HG03442 (cell line): ENCODE results near the gene NEUROG1.

ENCODE experiments used
- ATAC-seq: cut with Tn5 transposase; IDR thresholded peaks from one replicate; pipeline ENCODE4 v1.9.1; 2021; ENCODE audit warnings: mild to moderate bottlenecking, moderate library complexity; ENCODE audit not compliant: unreplicated experiment

Gene NEUROG1

GRCh38 chr5:135535820-135536801, at the start of gene NEUROG1:
Gene NEUROG1 (minus strand): TSS chr5:135535964. CDS start chr5:135535690, 274 bp downstream.
- ATAC-seq = no peak

GRCh38 chr5:135584918-135585317, 49.2 kb upstream of the NEUROG1 start:
- no peak for ATAC-seq

GRCh38 chr5:135584276-135584675, 48.5 kb upstream of the NEUROG1 start:
- no peak for ATAC-seq

GRCh38 chr5:135582099-135582781, 46.5 kb upstream of the NEUROG1 start:
- no peak for ATAC-seq

- ATAC-seq = no peak
Observed at GRCh38 chr5:135578685-135579341, 43.0 kb upstream of the NEUROG1 start, which contains the start of gene CXCL14. Gene CXCL14 (minus strand): TSS chr5:135578991. CDS start chr5:135578778, 213 bp downstream.

- ATAC-seq = no peak
Observed at GRCh38 chr5:135578305-135578684, 42.5 kb upstream of the NEUROG1 start.

GRCh38 chr5:135577421-135577820, 41.7 kb upstream of the NEUROG1 start:
- no peak for ATAC-seq

- no peak for ATAC-seq
Observed at GRCh38 chr5:135576075-135576599, 40.4 kb upstream of the NEUROG1 start.

- ATAC-seq = no peak
Observed at GRCh38 chr5:135574493-135574892, 38.7 kb upstream of the NEUROG1 start.

GRCh38 chr5:135571902-135572301, 36.1 kb upstream of the NEUROG1 start:
- no peak for ATAC-seq

GRCh38 chr5:135571066-135571609, 35.4 kb upstream of the NEUROG1 start:
- ATAC-seq = no peak

GRCh38 chr5:135570453-135570764, 34.6 kb upstream of the NEUROG1 start:
- no peak for ATAC-seq

- no peak for ATAC-seq
Observed at GRCh38 chr5:135569755-135570452, 34.1 kb upstream of the NEUROG1 start.

- no peak for ATAC-seq
Observed at GRCh38 chr5:135568923-135569360, 33.2 kb upstream of the NEUROG1 start.

- ATAC-seq = no peak
Observed at GRCh38 chr5:135568246-135568645, 32.5 kb upstream of the NEUROG1 start.

- ATAC-seq = no peak
Observed at GRCh38 chr5:135567661-135568060, 31.9 kb upstream of the NEUROG1 start.

GRCh38 chr5:135566422-135567400, 30.9 kb upstream of the NEUROG1 start:
- ATAC-seq = no peak

GRCh38 chr5:135565725-135566421, 30.1 kb upstream of the NEUROG1 start:
- ATAC-seq = no peak
